Prostate gland (tissue), 1 donor: ENCODE results near the gene LIN9.

Source experiments
- POLR2A ChIP-seq: fragments of 450-650 bp; IDR thresholded peaks from one replicate; pipeline ENCODE4 v1.6.1; 2016; ENCODE audit warnings: antibody characterized with exemption, mild to moderate bottlenecking
- POLR2AphosphoS5 ChIP-seq: sonication (generic); formaldehyde crosslinking; IDR thresholded peaks from one replicate; pipeline ENCODE4 v1.6.1; 2017; ENCODE audit warnings: antibody characterized with exemption

- TF ChIP-seq POLR2AphosphoS5: no peak
- no peak for TF ChIP-seq POLR2A
These were observed 101.9 kb downstream of the LIN9 start for GRCh38 chr1:226207048-226207447.
